HepG2 (cell line): ENCODE data around the gene SCMH1. TPM values are rescaled to one million over a fixed set of nuclear protein-coding genes. Genes with fewer than 3 reads are reported as not detected.

Experiments
- CBX5 ChIP-seq: sonication (generic); formaldehyde crosslinking; IDR thresholded peaks from 2 replicates; pipeline ENCODE4 v1.4.0; 2020; ENCODE audit warnings: missing genetic modification reagents, borderline replicate concordance
- FLYWCH1 ChIP-seq: sonication (generic); formaldehyde crosslinking; IDR thresholded peaks from 2 replicates; pipeline ENCODE4 v1.8.1; 2023; ENCODE audit warnings: mild to moderate bottlenecking, missing genetic modification reagents
- GLI4 ChIP-seq: sonication (generic); formaldehyde crosslinking; IDR thresholded peaks from 2 replicates; pipeline ENCODE4 v1.5.1; 2020; ENCODE audit warnings: missing genetic modification reagents, mild to moderate bottlenecking, moderate library complexity, borderline replicate concordance
- NAIF1 ChIP-seq: sonication (generic); formaldehyde crosslinking; IDR thresholded peaks from 2 replicates; pipeline ENCODE4 v1.5.0; 2020; ENCODE audit warnings: mild to moderate bottlenecking, missing genetic modification reagents, borderline replicate concordance
- ZNF547 ChIP-seq: sonication (generic); formaldehyde crosslinking; IDR thresholded peaks from 2 replicates; pipeline ENCODE4 v1.5.1; 2020; ENCODE audit warnings: mild to moderate bottlenecking, missing genetic modification reagents
- polyA plus RNA-seq, 8 experiments: library from polyadenylated mRNA; depleted of rRNA in 3 of 8; stranded (reverse) in 7 of 8; unstranded in 1 of 8; fragments of >200 nt; fragmentation: Illumina TruSeq in 4 of 8; extraction: Trizol in 4 of 8; gene quantifications; 2 replicates each; pipeline versions ENCODE4 v1.2.1 to v1.2.3, GENCODE V29; 2011 to 2016; ENCODE audit warnings: low read depth in 4 of 8, missing spikeins in 1 of 8, mixed read lengths in 1 of 8; ENCODE audit not compliant: insufficient read depth in 1 of 8
- total RNA-seq, 5 experiments: library from RNA; depleted of rRNA; stranded (reverse); fragments of >200 nt; fragmentation: Illumina TruSeq; extraction: Trizol; gene quantifications; 2 replicates each; pipeline ENCODE4 v1.2.3, GENCODE V29; 2016; ENCODE audit warnings: low read depth in 1 of 5
- TF ChIP-seq, protein P1 (sequence below): IDR thresholded peaks from 2 replicates; pipeline ENCODE4 v1.6.1; 2016; ENCODE audit warnings: low read depth, missing genetic modification reagents, missing compliant biosample characterization
- TF ChIP-seq, protein P2 (sequence below): sonication (generic); formaldehyde crosslinking; IDR thresholded peaks from 2 replicates; pipeline ENCODE4 v1.4.0; 2020; ENCODE audit warnings: missing genetic modification reagents
- TF ChIP-seq, protein P3 (sequence below): fragments of 450-650 bp; IDR thresholded peaks from 2 replicates; pipeline ENCODE4 v1.6.1; 2017; ENCODE audit warnings: mild to moderate bottlenecking
- TF ChIP-seq, protein P4 (sequence below): sonication (generic); formaldehyde crosslinking; IDR thresholded peaks from 2 replicates; pipeline ENCODE4 v1.8.1; 2022; ENCODE audit warnings: mild to moderate bottlenecking, missing genetic modification reagents
- TF ChIP-seq, protein P5 (sequence below): sonication (generic); formaldehyde crosslinking; IDR thresholded peaks from 2 replicates; pipeline ENCODE4 v1.4.0; 2020; ENCODE audit warnings: mild to moderate bottlenecking, missing genetic modification reagents
- TF ChIP-seq, protein P6 (sequence below): sonication (generic); formaldehyde crosslinking; IDR thresholded peaks from 2 replicates; pipeline ENCODE4 v1.9.0; 2021; ENCODE audit warnings: missing genetic modification reagents, borderline replicate concordance

Gene SCMH1
- total and polyA plus RNA-seq, 2 of the 13 experiments (the other 11 are each of a cell fraction or from before 2014, with no cell fraction given): 41.8 to 52.6 TPM

DNA sequence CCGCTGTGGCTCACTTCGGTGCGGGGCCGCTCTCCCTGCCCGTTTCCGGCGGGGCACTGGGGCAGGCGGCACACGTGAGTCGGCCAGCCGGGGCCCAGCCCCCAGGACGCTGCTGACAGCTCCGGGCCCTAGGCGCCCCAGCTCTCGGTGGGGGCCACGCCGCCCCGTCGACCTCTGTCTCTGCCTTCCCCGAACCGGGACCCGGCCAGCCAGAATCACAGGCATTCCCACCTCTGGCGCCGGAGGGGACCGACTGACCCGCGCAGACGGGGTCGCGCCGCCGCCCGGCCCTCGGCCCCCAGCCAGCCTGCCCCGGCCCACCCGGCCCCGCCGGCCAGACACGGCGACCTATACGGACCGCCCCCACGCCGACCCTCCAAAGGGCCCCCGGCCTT is 755 bp downstream of the SCMH1 start (continued):
- TF ChIP-seq, protein P1, sequence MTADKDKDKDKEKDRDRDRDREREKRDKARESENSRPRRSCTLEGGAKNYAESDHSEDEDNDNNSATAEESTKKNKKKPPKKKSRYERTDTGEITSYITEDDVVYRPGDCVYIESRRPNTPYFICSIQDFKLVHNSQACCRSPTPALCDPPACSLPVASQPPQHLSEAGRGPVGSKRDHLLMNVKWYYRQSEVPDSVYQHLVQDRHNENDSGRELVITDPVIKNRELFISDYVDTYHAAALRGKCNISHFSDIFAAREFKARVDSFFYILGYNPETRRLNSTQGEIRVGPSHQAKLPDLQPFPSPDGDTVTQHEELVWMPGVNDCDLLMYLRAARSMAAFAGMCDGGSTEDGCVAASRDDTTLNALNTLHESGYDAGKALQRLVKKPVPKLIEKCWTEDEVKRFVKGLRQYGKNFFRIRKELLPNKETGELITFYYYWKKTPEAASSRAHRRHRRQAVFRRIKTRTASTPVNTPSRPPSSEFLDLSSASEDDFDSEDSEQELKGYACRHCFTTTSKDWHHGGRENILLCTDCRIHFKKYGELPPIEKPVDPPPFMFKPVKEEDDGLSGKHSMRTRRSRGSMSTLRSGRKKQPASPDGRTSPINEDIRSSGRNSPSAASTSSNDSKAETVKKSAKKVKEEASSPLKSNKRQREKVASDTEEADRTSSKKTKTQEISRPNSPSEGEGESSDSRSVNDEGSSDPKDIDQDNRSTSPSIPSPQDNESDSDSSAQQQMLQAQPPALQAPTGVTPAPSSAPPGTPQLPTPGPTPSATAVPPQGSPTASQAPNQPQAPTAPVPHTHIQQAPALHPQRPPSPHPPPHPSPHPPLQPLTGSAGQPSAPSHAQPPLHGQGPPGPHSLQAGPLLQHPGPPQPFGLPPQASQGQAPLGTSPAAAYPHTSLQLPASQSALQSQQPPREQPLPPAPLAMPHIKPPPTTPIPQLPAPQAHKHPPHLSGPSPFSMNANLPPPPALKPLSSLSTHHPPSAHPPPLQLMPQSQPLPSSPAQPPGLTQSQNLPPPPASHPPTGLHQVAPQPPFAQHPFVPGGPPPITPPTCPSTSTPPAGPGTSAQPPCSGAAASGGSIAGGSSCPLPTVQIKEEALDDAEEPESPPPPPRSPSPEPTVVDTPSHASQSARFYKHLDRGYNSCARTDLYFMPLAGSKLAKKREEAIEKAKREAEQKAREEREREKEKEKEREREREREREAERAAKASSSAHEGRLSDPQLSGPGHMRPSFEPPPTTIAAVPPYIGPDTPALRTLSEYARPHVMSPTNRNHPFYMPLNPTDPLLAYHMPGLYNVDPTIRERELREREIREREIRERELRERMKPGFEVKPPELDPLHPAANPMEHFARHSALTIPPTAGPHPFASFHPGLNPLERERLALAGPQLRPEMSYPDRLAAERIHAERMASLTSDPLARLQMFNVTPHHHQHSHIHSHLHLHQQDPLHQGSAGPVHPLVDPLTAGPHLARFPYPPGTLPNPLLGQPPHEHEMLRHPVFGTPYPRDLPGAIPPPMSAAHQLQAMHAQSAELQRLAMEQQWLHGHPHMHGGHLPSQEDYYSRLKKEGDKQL (CRISPR knock-in tag): no peak
- TF ChIP-seq, protein P2, sequence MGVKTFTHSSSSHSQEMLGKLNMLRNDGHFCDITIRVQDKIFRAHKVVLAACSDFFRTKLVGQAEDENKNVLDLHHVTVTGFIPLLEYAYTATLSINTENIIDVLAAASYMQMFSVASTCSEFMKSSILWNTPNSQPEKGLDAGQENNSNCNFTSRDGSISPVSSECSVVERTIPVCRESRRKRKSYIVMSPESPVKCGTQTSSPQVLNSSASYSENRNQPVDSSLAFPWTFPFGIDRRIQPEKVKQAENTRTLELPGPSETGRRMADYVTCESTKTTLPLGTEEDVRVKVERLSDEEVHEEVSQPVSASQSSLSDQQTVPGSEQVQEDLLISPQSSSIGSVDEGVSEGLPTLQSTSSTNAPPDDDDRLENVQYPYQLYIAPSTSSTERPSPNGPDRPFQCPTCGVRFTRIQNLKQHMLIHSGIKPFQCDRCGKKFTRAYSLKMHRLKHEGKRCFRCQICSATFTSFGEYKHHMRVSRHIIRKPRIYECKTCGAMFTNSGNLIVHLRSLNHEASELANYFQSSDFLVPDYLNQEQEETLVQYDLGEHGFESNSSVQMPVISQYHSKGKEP (CRISPR knock-in tag): no peak
- TF ChIP-seq, protein P3, sequence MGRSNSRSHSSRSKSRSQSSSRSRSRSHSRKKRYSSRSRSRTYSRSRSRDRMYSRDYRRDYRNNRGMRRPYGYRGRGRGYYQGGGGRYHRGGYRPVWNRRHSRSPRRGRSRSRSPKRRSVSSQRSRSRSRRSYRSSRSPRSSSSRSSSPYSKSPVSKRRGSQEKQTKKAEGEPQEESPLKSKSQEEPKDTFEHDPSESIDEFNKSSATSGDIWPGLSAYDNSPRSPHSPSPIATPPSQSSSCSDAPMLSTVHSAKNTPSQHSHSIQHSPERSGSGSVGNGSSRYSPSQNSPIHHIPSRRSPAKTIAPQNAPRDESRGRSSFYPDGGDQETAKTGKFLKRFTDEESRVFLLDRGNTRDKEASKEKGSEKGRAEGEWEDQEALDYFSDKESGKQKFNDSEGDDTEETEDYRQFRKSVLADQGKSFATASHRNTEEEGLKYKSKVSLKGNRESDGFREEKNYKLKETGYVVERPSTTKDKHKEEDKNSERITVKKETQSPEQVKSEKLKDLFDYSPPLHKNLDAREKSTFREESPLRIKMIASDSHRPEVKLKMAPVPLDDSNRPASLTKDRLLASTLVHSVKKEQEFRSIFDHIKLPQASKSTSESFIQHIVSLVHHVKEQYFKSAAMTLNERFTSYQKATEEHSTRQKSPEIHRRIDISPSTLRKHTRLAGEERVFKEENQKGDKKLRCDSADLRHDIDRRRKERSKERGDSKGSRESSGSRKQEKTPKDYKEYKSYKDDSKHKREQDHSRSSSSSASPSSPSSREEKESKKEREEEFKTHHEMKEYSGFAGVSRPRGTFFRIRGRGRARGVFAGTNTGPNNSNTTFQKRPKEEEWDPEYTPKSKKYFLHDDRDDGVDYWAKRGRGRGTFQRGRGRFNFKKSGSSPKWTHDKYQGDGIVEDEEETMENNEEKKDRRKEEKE: no peak
- TF ChIP-seq CBX5 (no peak), GLI4 (CRISPR knock-in tag) (no peak), ZNF547 (CRISPR knock-in tag) (0 out of 2 replicates have a peak, but pooled peaks have one; percentile 56), FLYWCH1 (CRISPR knock-in tag) (no peak), NAIF1 (CRISPR knock-in tag) (no peak)
- TF ChIP-seq, protein P4, sequence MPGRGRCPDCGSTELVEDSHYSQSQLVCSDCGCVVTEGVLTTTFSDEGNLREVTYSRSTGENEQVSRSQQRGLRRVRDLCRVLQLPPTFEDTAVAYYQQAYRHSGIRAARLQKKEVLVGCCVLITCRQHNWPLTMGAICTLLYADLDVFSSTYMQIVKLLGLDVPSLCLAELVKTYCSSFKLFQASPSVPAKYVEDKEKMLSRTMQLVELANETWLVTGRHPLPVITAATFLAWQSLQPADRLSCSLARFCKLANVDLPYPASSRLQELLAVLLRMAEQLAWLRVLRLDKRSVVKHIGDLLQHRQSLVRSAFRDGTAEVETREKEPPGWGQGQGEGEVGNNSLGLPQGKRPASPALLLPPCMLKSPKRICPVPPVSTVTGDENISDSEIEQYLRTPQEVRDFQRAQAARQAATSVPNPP (CRISPR knock-in tag): no peak
- TF ChIP-seq, protein P5, sequence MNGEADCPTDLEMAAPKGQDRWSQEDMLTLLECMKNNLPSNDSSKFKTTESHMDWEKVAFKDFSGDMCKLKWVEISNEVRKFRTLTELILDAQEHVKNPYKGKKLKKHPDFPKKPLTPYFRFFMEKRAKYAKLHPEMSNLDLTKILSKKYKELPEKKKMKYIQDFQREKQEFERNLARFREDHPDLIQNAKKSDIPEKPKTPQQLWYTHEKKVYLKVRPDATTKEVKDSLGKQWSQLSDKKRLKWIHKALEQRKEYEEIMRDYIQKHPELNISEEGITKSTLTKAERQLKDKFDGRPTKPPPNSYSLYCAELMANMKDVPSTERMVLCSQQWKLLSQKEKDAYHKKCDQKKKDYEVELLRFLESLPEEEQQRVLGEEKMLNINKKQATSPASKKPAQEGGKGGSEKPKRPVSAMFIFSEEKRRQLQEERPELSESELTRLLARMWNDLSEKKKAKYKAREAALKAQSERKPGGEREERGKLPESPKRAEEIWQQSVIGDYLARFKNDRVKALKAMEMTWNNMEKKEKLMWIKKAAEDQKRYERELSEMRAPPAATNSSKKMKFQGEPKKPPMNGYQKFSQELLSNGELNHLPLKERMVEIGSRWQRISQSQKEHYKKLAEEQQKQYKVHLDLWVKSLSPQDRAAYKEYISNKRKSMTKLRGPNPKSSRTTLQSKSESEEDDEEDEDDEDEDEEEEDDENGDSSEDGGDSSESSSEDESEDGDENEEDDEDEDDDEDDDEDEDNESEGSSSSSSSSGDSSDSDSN (CRISPR knock-in tag): peak; percentile 96
- TF ChIP-seq, protein P6, sequence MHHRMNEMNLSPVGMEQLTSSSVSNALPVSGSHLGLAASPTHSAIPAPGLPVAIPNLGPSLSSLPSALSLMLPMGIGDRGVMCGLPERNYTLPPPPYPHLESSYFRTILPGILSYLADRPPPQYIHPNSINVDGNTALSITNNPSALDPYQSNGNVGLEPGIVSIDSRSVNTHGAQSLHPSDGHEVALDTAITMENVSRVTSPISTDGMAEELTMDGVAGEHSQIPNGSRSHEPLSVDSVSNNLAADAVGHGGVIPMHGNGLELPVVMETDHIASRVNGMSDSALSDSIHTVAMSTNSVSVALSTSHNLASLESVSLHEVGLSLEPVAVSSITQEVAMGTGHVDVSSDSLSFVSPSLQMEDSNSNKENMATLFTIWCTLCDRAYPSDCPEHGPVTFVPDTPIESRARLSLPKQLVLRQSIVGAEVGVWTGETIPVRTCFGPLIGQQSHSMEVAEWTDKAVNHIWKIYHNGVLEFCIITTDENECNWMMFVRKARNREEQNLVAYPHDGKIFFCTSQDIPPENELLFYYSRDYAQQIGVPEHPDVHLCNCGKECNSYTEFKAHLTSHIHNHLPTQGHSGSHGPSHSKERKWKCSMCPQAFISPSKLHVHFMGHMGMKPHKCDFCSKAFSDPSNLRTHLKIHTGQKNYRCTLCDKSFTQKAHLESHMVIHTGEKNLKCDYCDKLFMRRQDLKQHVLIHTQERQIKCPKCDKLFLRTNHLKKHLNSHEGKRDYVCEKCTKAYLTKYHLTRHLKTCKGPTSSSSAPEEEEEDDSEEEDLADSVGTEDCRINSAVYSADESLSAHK (CRISPR knock-in tag): no peak
